Mesothelial cell of epicardium (in vitro differentiated cells): ENCODE results near the gene CEP152. TPM values are rescaled to one million over a fixed set of nuclear protein-coding genes. Genes with fewer than 3 reads are reported as not detected.

ENCODE experiments used
- DNase-seq, 2 experiments: peaks; one replicate each; pipeline ENCODE4 v3.0.0; 2021; ENCODE audit warnings: low spot score in 2 of 2; ENCODE audit not compliant: unreplicated experiment in 2 of 2
- H3K27ac Mint-ChIP-seq: 2 replicates; pipeline ENCODE4 v1.8.0; 2021; ENCODE audit warnings: mixed read lengths
- H3K27me3 Mint-ChIP-seq: 2 replicates; pipeline ENCODE4 v1.8.0; 2021; ENCODE audit warnings: low read depth, mixed read lengths
- H3K36me3 Mint-ChIP-seq: 2 replicates; pipeline ENCODE4 v1.8.0; 2021; ENCODE audit warnings: mixed read lengths
- H3K4me1 Mint-ChIP-seq: 2 replicates; pipeline ENCODE4 v1.8.0; 2021; ENCODE audit warnings: mixed read lengths
- H3K4me3 Mint-ChIP-seq: 2 replicates; pipeline ENCODE4 v1.8.0; 2021; ENCODE audit warnings: mild to moderate bottlenecking, moderate library complexity, mixed read lengths
- H3K9me3 Mint-ChIP-seq: 2 replicates; pipeline ENCODE4 v1.8.0; 2021; ENCODE audit warnings: mixed read lengths
- total RNA-seq: library from RNA; stranded (reverse); gene quantifications from 3 replicates; pipeline ENCODE4 v1.2.1, GENCODE V29; 2021
- TF ChIP-seq, protein P1 (sequence below): fragments of 200-600 bp; sonication (generic); IDR thresholded peaks from one replicate; pipeline ENCODE4 v1.5.0; 2021; ENCODE audit warnings: antibody characterized with exemption; ENCODE audit not compliant: unreplicated experiment

The CEP152 gene
- total RNA-seq, 1 donor from 2014 or later = 7.6 TPM

DNA sequence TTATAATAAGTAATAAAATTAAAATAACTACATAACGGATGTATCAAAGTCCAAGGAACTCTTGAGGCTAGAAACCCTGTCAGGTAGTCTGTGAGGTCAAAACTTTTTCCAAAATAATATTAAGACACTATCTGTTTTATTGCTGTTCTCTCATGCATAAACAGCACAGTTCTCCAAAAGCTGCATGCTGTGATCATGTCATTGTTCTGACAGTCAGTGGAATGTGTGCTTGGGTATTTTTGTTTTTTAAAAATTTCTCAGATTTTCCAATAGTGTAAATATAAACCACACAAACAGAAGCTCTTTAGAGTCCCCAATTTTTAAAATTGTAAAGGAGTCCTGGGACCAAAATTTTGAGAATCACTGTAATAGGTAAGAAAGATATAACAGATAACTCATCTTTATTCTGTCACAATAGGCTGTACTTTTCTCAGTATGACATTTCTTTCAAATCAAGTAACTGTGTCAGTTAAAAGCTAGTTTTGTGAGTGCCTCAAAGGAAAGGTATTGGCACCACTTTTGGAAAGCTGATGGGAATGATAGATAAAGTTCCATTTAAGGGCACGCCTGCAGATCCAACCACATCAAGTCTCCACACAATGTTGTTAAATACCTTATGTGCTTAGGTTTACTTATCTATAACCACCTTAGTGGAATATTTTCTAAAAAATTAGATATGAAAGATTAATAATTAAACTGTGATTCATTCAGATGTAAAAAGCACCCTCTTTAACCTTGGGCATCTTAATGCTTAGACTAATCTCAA lies 49.3 kb downstream of the CEP152 start:
- H3K27ac Mint-ChIP-seq = no peak overlapping the region
- H3K36me3 Mint-ChIP-seq = peaks cover 12% of the 10 kb centered on the region
- H3K4me1 Mint-ChIP-seq = no peaks in the 10 kb centered on the region
- TF ChIP-seq, protein P1, sequence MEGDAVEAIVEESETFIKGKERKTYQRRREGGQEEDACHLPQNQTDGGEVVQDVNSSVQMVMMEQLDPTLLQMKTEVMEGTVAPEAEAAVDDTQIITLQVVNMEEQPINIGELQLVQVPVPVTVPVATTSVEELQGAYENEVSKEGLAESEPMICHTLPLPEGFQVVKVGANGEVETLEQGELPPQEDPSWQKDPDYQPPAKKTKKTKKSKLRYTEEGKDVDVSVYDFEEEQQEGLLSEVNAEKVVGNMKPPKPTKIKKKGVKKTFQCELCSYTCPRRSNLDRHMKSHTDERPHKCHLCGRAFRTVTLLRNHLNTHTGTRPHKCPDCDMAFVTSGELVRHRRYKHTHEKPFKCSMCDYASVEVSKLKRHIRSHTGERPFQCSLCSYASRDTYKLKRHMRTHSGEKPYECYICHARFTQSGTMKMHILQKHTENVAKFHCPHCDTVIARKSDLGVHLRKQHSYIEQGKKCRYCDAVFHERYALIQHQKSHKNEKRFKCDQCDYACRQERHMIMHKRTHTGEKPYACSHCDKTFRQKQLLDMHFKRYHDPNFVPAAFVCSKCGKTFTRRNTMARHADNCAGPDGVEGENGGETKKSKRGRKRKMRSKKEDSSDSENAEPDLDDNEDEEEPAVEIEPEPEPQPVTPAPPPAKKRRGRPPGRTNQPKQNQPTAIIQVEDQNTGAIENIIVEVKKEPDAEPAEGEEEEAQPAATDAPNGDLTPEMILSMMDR = no peak
- no peak for DNase-seq
- H3K9me3 Mint-ChIP-seq = no peaks in the 10 kb centered on the region
- no peak overlapping the region for H3K4me3 Mint-ChIP-seq
- H3K27me3 Mint-ChIP-seq = no peaks in the 10 kb centered on the region

DNA sequence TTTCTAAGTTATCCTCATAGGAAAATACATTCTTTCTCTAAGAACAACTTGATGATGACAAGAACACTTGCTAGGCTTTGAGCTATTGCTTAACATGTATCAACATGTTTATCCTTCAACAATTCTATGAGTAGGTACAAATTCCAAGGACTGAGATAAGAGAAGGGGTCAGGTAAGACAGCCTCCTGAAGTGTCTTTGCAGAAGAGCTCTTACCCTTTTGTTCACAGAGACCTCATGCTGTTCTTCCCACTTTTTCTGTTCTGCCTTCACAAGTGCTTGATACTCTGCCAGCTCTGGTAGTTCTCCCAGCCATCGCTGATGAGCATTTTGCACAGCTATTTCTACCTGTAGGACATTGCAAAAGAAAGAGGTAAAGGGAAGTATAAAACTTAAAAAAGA lies 50.9 kb downstream of the CEP152 start:
- DNase-seq = no peak
- no peaks in the 10 kb centered on the region for H3K27me3 Mint-ChIP-seq
- no peaks in the 10 kb centered on the region for H3K4me1 Mint-ChIP-seq
- no peak overlapping the region for H3K4me3 Mint-ChIP-seq
- TF ChIP-seq, protein P1 = no peak
- no peaks in the 10 kb centered on the region for H3K9me3 Mint-ChIP-seq
- peaks cover 9% of the 10 kb centered on the region for H3K36me3 Mint-ChIP-seq
- H3K27ac Mint-ChIP-seq = no peak overlapping the region

DNA sequence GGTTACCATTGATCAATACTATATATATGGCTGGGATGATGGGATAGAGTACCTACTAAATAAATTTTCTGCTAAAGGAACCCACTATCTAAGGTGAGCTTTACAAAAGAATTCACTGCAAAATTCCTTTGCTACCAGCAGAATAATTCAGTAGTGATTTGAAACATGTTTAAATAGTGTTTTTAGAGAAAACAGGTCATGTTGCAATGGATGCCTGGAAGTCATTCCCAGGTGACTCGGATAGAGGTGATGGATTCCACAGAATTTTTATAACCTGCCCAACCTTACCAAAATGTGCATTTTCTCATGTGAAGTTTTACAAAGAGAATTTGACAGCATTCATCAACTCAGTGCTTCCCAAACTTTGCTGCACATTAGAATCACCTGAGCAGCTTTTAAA lies 53.2 kb downstream of the CEP152 start:
- no peaks in the 10 kb centered on the region for H3K9me3 Mint-ChIP-seq
- TF ChIP-seq, protein P1 = no peak
- H3K36me3 Mint-ChIP-seq = peaks cover 6% of the 10 kb centered on the region
- H3K27me3 Mint-ChIP-seq = no peaks in the 10 kb centered on the region
- no peak overlapping the region for H3K27ac Mint-ChIP-seq
- H3K4me1 Mint-ChIP-seq = no peaks in the 10 kb centered on the region
- DNase-seq = no peak
- no peak overlapping the region for H3K4me3 Mint-ChIP-seq

DNA sequence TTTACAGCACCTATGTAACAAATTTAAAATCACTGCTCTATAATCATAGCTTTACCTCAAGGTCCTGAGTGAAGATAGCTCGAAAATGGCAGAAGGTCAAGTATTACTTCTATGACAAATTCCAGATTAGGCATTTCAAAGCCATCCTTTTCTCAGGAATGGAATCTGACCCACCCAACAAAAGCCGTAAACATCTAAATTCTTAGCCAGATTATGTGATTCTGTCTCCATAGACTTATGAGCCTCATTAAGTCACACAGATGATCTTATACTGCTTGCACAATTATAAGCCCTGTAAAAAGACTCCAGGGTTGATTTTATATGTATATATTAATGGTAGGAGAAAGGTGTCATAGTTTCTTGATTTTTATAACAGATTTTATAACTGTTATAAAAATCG lies 56.9 kb downstream of the CEP152 start:
- no peaks in the 10 kb centered on the region for H3K4me1 Mint-ChIP-seq
- H3K27me3 Mint-ChIP-seq = no peaks in the 10 kb centered on the region
- TF ChIP-seq, protein P1 = no peak
- no peak overlapping the region for H3K4me3 Mint-ChIP-seq
- no peak overlapping the region for H3K27ac Mint-ChIP-seq
- peaks cover 8% of the 10 kb centered on the region for H3K36me3 Mint-ChIP-seq
- no peaks in the 10 kb centered on the region for H3K9me3 Mint-ChIP-seq
- DNase-seq = no peak

DNA sequence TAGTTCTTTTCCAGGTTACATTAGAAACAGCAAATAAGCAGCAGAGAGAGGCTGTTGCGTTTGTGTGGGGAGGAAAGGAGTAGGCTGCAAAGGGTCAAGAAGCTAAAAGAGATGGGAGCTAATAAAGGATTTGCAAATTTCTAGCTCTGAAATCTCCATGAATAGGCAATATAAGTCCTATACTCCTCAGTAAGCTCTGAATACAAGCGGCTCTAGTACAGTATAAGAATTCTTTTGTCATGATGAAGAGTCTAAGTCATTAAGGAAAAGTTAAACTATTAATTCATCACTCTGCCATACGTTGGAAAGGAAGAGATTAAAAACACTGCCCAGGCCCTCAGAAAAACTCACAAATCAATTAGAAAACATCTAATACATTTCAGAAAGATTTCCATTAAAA lies 59.3 kb downstream of the CEP152 start:
- no peak for DNase-seq
- H3K27me3 Mint-ChIP-seq = no peaks in the 10 kb centered on the region
- H3K9me3 Mint-ChIP-seq = no peaks in the 10 kb centered on the region
- TF ChIP-seq, protein P1 = no peak
- H3K4me3 Mint-ChIP-seq = no peak overlapping the region
- no peaks in the 10 kb centered on the region for H3K4me1 Mint-ChIP-seq
- peaks cover 16% of the 10 kb centered on the region for H3K36me3 Mint-ChIP-seq
- H3K27ac Mint-ChIP-seq = no peak overlapping the region

DNA sequence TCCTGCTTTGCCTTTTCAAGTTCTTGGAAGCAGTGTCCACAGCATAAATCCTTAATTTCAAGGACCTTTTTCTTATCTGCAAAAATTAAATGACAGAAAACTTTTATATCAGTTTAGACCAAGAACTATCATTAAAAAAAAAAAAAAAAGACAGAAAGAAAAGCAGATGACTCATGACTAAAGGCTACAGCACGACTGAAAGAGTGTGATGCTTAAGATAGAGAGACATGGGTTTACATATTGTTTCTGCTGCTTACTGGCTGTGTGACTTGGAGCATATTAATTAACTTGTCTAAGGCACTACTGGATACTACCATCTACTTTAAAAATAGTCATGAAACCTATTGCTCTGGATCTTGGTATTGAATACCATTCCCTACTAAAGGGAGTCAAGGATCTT lies 62.3 kb downstream of the CEP152 start:
- TF ChIP-seq, protein P1 = no peak
- peaks cover 13% of the 10 kb centered on the region for H3K36me3 Mint-ChIP-seq
- no peaks in the 10 kb centered on the region for H3K9me3 Mint-ChIP-seq
- no peak overlapping the region for H3K4me3 Mint-ChIP-seq
- no peak overlapping the region for H3K27ac Mint-ChIP-seq
- DNase-seq = no peak
- H3K27me3 Mint-ChIP-seq = no peaks in the 10 kb centered on the region
- no peaks in the 10 kb centered on the region for H3K4me1 Mint-ChIP-seq
